Neural progenitor cell (in vitro differentiated cells): Measurements from ENCODE around the gene KRTAP5-6. TPM values are rescaled to one million over a fixed set of nuclear protein-coding genes. Genes with fewer than 3 reads are reported as not detected.
"Not testable (repeated sequence)": the region's sequence is repeated elsewhere in the genome, so short reads cannot be mapped to it uniquely, and the experiment has no call there.

Source experiments
- DNase-seq: peaks from one replicate; pipeline ENCODE4 v3.0.0-alpha.2; 2016; ENCODE audit warnings: low spot score
- H2AFZ ChIP-seq: fragments of 200-600 bp; sonication (generic); replicated peaks from 2 replicates; pipeline ENCODE4 v1.6.1; 2016; ENCODE audit warnings: antibody characterized with exemption
- H3F3A ChIP-seq: fragments of 200-600 bp; sonication (generic); 2 replicates; pipeline ENCODE4 v1.6.1; 2016; ENCODE audit warnings: antibody characterized with exemption, low read depth
- H3K27ac ChIP-seq: fragments of 200-600 bp; sonication (generic); 2 replicates; pipeline ENCODE4 v1.5.1; 2016; ENCODE audit warnings: mild to moderate bottlenecking
- H3K27me3 ChIP-seq: fragments of 200-600 bp; sonication (generic); 2 replicates; pipeline ENCODE4 v1.6.1; 2016; ENCODE audit warnings: mild to moderate bottlenecking, moderate library complexity
- H3K36me3 ChIP-seq: fragments of 200-600 bp; sonication (generic); 2 replicates; pipeline ENCODE4 v1.5.1; 2016
- H3K4me1 ChIP-seq: fragments of 200-600 bp; sonication (generic); 2 replicates; pipeline ENCODE4 v1.6.1; 2016; ENCODE audit warnings: mixed run types
- H3K4me2 ChIP-seq: fragments of 200-600 bp; sonication (generic); 2 replicates; pipeline ENCODE4 v1.6.1; 2016
- H3K4me3 ChIP-seq: fragments of 200-600 bp; sonication (generic); 2 replicates; pipeline ENCODE4 v1.5.1; 2016
- H3K79me2 ChIP-seq: fragments of 200-600 bp; sonication (generic); 2 replicates; pipeline ENCODE4 v1.6.1; 2016; ENCODE audit warnings: low read depth
- H3K9ac ChIP-seq: fragments of 200-600 bp; sonication (generic); 2 replicates; pipeline ENCODE4 v1.6.1; 2016
- H3K9me3 ChIP-seq: fragments of 200-600 bp; sonication (generic); 2 replicates; pipeline ENCODE4 v1.5.1; 2016; ENCODE audit warnings: low read depth
- H4K20me1 ChIP-seq: fragments of 200-600 bp; sonication (generic); 2 replicates; pipeline ENCODE4 v1.6.1; 2016; ENCODE audit warnings: low read depth
- H3K27ac Mint-ChIP-seq: 3 replicates; pipeline ENCODE4 v1.8.0; 2021; ENCODE audit warnings: mixed read lengths
- H3K27me3 Mint-ChIP-seq: 2 replicates; pipeline ENCODE4 v1.8.0; 2022; ENCODE audit warnings: low read depth, mild to moderate bottlenecking, inconsistent platforms, moderate library complexity, mixed read lengths; ENCODE audit not compliant: insufficient read depth
- H3K36me3 Mint-ChIP-seq: 3 replicates; pipeline ENCODE4 v1.8.0; 2021; ENCODE audit warnings: mixed read lengths
- H3K4me1 Mint-ChIP-seq: 3 replicates; pipeline ENCODE4 v1.8.0; 2021; ENCODE audit warnings: mixed read lengths
- H3K4me3 Mint-ChIP-seq: 3 replicates; pipeline ENCODE4 v1.8.0; 2021; ENCODE audit warnings: mild to moderate bottlenecking, moderate library complexity, mixed read lengths
- H3K9me3 Mint-ChIP-seq: 3 replicates; pipeline ENCODE4 v1.8.0; 2020; ENCODE audit warnings: mixed read lengths
- CTCF ChIP-seq: fragments of 200-600 bp; sonication (generic); IDR thresholded peaks from 2 replicates; pipeline ENCODE4 v1.5.1; 2017; ENCODE audit warnings: antibody characterized with exemption, mild to moderate bottlenecking
- EZH2 ChIP-seq: fragments of 200-600 bp; sonication (generic); IDR thresholded peaks from 2 replicates; pipeline ENCODE4 v1.6.1; 2017; ENCODE audit warnings: antibody characterized with exemption, mild to moderate bottlenecking, moderate library complexity
- EZH2phosphoT487 ChIP-seq: fragments of 200-600 bp; sonication (generic); IDR thresholded peaks from 2 replicates; pipeline ENCODE4 v1.6.1; 2017; ENCODE audit warnings: antibody characterized with exemption
- total RNA-seq: library from RNA; depleted of rRNA; stranded (reverse); fragments of >200 nt; gene quantifications from 2 replicates; pipeline ENCODE4 v1.2.3, GENCODE V29; 2015; ENCODE audit warnings: low replicate concordance

The KRTAP5-6 gene
- total RNA-seq, 1 donor from 2014 or later: not detected

- no peaks in the 10 kb centered on the region for H3K9me3 ChIP-seq
- no peak overlapping the region for H3K4me2 ChIP-seq
- no peak overlapping the region for H3K27ac ChIP-seq
- no peaks in the 10 kb centered on the region for H3K36me3 Mint-ChIP-seq
- no peaks in the 10 kb centered on the region for H3K79me2 ChIP-seq
- H3F3A ChIP-seq: no peaks in the 10 kb centered on the region
- H3K4me3 ChIP-seq: no peak overlapping the region
- no peaks in the 10 kb centered on the region for H4K20me1 ChIP-seq
- no peaks in the 10 kb centered on the region for H3K27me3 ChIP-seq
- H3K36me3 ChIP-seq: no peaks in the 10 kb centered on the region
- H3K9ac ChIP-seq: no peak overlapping the region
- DNase-seq: no peak
- no peak overlapping the region for H3K4me3 Mint-ChIP-seq
- peaks cover 7% of the 10 kb centered on the region for H3K4me1 Mint-ChIP-seq
- no peak overlapping the region for H2AFZ ChIP-seq
- H3K27ac Mint-ChIP-seq: no peak overlapping the region
- H3K9me3 Mint-ChIP-seq: no peaks in the 10 kb centered on the region
- H3K27me3 Mint-ChIP-seq: peaks cover 8% of the 10 kb centered on the region
- no peaks in the 10 kb centered on the region for H3K4me1 ChIP-seq
- TF ChIP-seq EZH2phosphoT487 (no peak), EZH2 (no peak), CTCF (no peak)
Observed at GRCh38 chr11:1660111-1660867, 36.7 kb upstream of the KRTAP5-6 start.

- not testable (repeated sequence) for H3K4me1 ChIP-seq, H3K27me3 Mint-ChIP-seq, DNase-seq, H3K27ac ChIP-seq, H3K79me2 ChIP-seq, H2AFZ ChIP-seq, H3K36me3 ChIP-seq, H3K9ac ChIP-seq, H3K9me3 ChIP-seq, H3K4me3 Mint-ChIP-seq, H3K9me3 Mint-ChIP-seq, H3F3A ChIP-seq, H3K36me3 Mint-ChIP-seq, H3K27me3 ChIP-seq, H3K4me2 ChIP-seq, H3K4me3 ChIP-seq, H4K20me1 ChIP-seq, H3K27ac Mint-ChIP-seq, H3K4me1 Mint-ChIP-seq
Observed at GRCh38 chr11:1661454-1662269, 35.3 kb upstream of the KRTAP5-6 start.

- not testable (repeated sequence) for H3K4me3 ChIP-seq, H4K20me1 ChIP-seq, DNase-seq, H3F3A ChIP-seq, H3K9me3 ChIP-seq, H2AFZ ChIP-seq, H3K27me3 ChIP-seq, H3K27ac ChIP-seq, H3K4me1 Mint-ChIP-seq, H3K4me2 ChIP-seq, H3K79me2 ChIP-seq, H3K9me3 Mint-ChIP-seq, H3K9ac ChIP-seq, H3K27me3 Mint-ChIP-seq, H3K4me3 Mint-ChIP-seq, H3K36me3 ChIP-seq, H3K4me1 ChIP-seq, H3K36me3 Mint-ChIP-seq
- H3K27ac Mint-ChIP-seq: peak overlapping the region; percentile 76
Observed at GRCh38 chr11:1662699-1663283, 34.2 kb upstream of the KRTAP5-6 start.

GRCh38 chr11:1665313-1665712 is 31.7 kb upstream of the KRTAP5-6 start:
- peaks cover 8% of the 10 kb centered on the region for H3K27me3 Mint-ChIP-seq
- H3K27ac Mint-ChIP-seq: peak overlapping the region; percentile 83
- H3K4me3 Mint-ChIP-seq: no peak overlapping the region
- DNase-seq: no peak
- Histone ChIP-seq H3K36me3 (no peaks in the 10 kb centered on the region), H4K20me1 (no peaks in the 10 kb centered on the region), H3K27me3 (peaks cover 18% of the 10 kb centered on the region), H3K9me3 (no peaks in the 10 kb centered on the region), H3K79me2 (no peaks in the 10 kb centered on the region), H3K27ac (no peak overlapping the region), H2AFZ (no peak overlapping the region), H3K4me1 (peaks cover 6% of the 10 kb centered on the region), H3K4me3 (no peak overlapping the region), H3K4me2 (no peak overlapping the region), H3K9ac (no peak overlapping the region), H3F3A (no peaks in the 10 kb centered on the region)
- no peaks in the 10 kb centered on the region for H3K9me3 Mint-ChIP-seq
- TF ChIP-seq CTCF (no peak), EZH2 (no peak), EZH2phosphoT487 (no peak)
- H3K4me1 Mint-ChIP-seq: peaks cover 9% of the 10 kb centered on the region
- H3K36me3 Mint-ChIP-seq: no peaks in the 10 kb centered on the region
